ENCODE results near the gene TRIM16. TPM values are rescaled to one million over a fixed set of nuclear protein-coding genes. Genes with fewer than 3 reads are reported as not detected.
"Not testable (repeated sequence)": the region's sequence is repeated elsewhere in the genome, so short reads cannot be mapped to it uniquely, and the experiment has no call there.

The TRIM16 gene
- 10 to 100 TPM; 17.5 to 18.1 TPM for total RNA-seq
- long read RNA-seq, partial matches to known transcripts, result 14 of 31 reads
- long read RNA-seq, other reads (novel, unspliced or antisense), result 15 of 31 reads

DNA sequence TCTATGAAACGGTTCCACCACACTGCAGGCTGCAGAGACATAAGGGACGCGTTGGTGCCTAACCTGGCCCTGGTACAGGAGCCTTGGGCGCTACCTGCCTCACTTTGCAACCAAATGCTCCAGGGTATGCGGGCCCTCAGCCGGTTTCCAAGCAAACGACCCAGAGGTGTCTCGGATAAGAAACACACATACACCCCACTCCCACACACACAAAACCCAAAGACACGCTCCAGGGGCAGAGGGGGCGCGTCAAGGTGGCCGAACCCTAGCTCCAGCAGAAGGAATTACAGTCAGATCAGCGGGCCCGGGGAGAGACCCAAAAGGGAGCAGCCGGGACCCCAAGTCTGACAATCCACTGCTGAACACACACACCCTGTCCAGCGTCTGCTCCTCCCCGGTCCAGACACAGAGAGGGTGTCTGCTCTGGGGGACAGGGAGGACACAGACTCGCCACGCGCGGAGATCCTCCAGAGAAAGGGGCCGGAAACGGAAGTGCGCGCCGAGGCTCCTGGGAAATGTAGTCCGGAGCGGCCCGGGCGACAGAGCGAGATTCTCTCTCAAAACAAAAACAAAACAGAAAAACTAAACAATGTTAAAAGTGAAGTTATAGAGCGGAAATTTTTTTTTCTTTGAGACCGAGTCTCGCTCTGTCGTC, at the start of gene TRIM16:
TSS of gene TRIM16 (minus strand) at position 488 of the 655 bp plus-strand sequence. CDS start 32,702 bp downstream, outside the sequence.
- DNase-seq, result peak; percentile 86
- ATAC-seq, result peak; percentile 98 to 99
- intact Hi-C loops (cut with DNase I), result not testable (repeated sequence)

DNA sequence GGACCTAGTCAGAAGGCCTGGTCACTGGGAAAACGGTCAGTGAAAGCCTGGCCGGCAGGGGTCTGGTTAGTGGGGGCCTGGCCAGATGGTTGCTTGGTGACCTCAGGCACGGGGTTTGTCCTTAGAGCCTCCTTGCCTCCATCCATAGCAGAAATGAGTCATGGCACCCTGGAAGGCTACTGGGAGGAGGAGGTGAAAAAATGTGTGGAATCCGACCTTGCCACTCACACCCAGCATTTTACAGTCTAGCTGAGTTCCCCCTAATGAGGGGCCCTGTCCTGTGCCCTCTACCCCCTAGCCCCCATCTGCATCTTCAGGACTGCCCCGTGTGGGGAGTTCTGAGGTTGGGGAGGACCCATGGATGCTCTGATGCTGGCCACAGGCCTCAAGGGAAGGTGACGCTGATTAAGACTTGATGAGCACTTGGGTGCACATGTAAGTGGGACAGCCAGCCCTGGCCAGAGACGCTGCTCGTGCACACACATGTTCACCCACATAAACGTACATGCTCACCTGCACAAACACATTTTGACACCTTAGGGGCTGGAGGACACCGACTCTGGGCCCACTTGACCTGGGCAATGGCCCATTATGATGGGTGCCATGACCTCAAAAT, 49.2 kb upstream of the TRIM16 start:
- intact Hi-C loops (cut with DNase I); ATAC-seq; DNase-seq: not testable (repeated sequence)

DNA sequence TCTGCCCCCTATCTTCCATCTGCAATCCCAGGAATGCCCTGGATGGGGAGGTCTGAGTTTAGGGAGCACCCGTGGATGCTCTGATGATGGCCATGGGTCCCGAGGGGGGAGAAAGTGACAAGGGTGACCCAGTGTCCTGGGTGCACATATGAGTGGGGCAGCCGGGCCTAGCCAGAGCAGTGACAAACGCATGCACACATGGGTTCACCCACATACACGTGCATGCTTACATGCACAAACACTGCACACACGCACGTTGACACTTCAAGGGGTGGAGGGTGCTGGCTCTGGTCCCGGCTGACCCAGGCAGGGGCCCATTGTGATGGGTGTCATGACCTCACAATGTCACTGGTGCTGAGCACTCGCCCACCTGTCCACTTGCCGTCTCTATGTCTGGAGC, 47.8 kb upstream of the TRIM16 start, which contains the start of gene TBC1D26:
TSS of gene TBC1D26 (plus strand) at position 384 of the 400 bp plus-strand sequence. CDS start 3,066 bp downstream, outside the sequence.
- ATAC-seq; DNase-seq; intact Hi-C loops (cut with DNase I): not testable (repeated sequence)

DNA sequence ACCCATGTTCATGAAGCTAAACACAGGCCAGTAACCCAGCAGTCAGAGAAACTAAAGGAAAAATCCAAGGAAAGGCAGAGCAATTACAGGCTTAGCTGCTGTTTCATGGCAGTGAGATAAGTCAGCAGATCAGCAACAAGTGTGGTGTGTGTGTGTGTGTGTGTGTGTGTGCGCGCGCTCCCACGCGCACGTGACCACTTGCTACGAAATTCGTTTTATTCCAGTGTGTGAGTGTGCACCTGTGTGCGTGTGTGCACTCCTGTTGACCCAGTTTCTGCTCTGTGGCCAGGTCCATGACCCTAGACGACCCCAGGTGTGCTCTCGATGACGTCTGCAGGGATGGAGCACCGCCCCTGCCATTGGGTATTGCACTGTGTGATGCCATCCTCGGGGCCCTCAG, 46.4 kb upstream of the TRIM16 start:
- intact Hi-C loops (cut with DNase I); ATAC-seq; DNase-seq: not testable (repeated sequence)

DNA sequence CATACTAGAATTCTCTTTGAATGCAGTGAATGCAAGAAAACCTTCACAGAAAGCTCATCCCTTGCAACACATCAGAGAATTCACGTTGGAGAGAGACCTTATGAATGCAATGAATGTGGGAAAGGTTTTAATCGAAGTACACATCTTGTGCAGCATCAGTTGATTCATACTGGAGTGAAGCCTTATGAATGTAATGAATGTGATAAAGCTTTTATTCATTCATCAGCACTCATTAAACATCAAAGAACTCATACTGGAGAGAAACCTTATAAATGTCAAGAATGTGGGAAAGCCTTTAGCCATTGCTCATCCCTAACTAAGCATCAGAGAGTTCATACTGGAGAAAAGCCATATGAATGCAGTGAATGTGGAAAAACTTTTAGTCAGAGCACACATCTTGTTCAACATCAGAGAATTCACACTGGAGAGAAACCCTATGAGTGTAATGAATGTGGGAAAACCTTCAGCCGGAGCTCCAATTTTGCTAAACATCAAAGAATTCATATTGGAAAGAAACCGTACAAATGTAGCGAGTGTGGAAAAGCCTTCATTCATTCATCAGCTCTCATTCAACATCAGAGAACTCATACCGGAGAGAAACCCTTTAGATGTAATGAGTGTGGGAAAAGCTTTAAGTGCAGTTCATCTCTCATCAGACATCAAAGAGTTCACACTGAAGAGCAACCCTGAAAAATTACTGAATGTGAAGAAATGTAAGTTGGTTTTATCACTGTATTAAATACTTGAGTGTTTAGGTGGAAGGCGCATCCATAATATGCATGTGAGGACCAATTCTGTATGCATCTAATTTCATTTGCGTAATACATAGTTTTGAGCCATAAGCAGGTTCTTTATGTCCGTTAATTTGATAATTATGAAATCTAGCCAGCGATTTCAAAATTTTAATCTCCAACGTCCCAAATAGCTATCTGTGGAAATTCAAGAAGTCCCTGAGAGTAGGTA, 32.8 kb upstream of the TRIM16 start:
- DNase-seq; ATAC-seq; intact Hi-C loops (cut with DNase I): not testable (repeated sequence)

DNA sequence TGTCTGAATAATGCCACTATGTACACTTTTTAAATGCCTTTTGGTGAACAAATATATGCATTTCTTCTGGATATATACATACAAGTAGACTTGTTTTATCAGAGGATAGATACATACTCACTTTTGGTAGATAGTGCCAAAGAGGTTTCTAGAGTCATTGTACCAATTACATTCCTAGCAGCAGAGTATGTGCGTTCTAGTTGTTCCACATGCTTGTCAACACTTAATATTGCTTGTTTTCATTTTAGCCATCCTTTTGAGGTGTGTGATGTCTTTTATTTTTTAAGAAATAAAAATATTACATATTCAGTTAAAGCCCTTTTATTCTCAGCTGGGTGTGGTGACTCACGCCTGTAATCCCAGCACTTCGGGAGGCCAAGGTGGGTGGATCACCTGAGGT, 24.8 kb upstream of the TRIM16 start:
- ATAC-seq; DNase-seq; intact Hi-C loops (cut with DNase I): not testable (repeated sequence)

DNA sequence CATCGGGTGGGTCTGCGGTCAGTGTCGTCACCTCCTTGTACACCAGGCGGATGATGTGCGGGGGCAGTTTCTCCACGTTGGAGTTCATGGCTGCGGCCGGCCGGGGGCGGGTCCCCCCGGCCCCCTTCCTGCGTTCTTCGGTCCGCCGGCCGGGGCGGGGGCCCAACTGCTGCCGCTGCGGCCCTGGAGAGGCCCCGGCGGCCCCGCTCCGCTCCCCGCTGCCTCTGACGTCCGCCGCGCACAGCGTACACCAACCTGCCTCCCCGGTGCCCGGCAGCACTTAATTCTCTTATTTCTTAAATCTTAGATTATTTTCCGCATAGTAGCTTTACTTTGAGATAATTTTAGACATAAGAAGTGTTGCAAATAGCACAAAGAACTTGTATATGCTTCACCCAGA, 20.7 kb upstream of the TRIM16 start:
- intact Hi-C loops (cut with DNase I); ATAC-seq; DNase-seq: not testable (repeated sequence)

DNA sequence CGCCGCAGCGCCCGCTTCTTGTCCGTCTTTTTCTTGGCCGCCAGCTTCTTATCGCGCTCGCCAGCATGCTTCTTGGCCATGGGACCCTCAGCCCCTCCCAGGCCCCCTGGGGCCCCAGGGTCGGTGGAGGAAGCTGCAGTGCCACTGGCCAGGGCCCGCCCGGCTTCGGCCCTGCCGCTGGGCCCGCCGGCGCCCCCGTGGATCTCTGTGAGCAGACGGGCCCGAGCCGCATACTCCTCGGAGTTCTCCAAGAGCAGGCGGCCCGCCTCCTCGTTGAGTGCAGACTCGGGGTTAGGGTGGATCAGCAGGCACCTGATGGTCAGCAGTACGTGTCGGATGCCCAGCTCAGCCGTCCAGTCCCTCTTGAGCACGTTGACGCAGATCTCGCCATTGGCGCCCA, 20.1 kb upstream of the TRIM16 start:
- intact Hi-C loops (cut with DNase I); ATAC-seq; DNase-seq: not testable (repeated sequence)

DNA sequence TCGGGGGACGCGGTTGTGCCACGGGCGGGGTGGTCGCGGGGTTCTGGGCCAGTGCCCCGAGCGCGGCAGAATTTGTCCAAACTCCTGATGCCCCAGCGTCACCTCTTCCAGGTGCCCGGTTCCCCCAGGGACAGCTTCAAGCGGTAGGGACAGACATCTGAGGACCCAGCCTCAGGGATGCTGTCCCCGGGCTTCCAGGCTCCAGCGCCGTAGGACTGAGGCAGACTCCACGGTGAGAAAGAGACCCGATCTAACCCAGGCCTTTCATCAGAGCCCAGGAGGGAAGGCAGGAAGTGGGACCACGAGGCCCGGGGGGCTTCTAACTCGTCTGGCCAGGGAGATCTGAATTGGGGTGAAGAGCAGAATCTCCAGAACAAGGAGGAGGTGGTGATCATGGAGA, 15.8 kb upstream of the TRIM16 start:
- peak; percentile 29 to 52 for ATAC-seq
- DNase-seq; intact Hi-C loops (cut with DNase I): not testable (repeated sequence)

DNA sequence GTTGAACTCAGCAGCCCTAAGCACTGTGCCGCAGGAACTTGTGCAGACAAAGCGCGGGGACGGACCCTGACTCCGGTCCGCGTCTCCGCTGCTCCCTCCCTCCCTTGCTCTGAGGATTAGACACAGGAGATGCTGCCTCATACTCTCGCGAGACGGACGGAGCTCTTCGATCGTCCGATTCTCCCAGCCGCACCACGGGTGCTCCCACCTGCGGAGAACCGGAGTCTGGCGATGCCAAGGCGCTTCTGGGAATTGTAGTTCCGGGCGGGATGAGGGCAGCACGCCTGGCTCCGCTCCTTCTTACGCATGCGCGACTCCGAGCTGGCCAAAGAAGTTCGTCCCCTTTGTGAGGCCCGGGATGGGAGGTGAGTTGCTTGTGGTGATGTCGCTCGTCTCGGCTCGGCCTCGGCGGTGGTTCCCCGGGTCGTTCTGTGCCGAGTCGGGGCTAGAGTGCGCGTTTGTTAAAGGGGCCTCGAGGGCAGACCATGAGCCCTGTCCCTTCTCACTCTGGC, 15.4 kb upstream of the TRIM16 start, which contains the start of gene ZNF286A:
TSS of gene ZNF286A (plus strand) at position 340 of the 512 bp plus-strand sequence. CDS start 578 bp downstream, outside the sequence.
- intact Hi-C loops (cut with DNase I), result not testable (repeated sequence)
- DNase-seq (peak; percentile 98), ATAC-seq (peak; percentile 100)

DNA sequence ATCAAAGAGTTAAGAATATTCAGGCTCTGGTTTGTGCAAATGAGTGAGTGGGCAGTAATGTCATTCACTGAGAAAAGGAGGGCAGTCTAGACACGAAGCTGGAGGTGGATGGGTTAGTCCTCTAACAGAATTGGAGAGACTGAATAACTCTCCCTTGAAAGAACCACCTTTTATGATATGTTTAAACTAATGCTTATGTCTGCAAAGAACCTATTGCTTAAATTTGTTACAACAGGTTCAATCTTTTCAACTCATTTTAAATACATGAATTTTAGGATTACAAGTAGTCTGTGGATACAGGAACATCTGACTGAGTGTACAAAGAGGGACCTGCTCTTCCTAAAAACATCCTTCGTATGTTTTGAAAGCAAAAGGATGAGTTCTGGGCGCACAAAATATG, 14.9 kb upstream of the TRIM16 start:
- ATAC-seq; intact Hi-C loops (cut with DNase I); DNase-seq: not testable (repeated sequence)

DNA sequence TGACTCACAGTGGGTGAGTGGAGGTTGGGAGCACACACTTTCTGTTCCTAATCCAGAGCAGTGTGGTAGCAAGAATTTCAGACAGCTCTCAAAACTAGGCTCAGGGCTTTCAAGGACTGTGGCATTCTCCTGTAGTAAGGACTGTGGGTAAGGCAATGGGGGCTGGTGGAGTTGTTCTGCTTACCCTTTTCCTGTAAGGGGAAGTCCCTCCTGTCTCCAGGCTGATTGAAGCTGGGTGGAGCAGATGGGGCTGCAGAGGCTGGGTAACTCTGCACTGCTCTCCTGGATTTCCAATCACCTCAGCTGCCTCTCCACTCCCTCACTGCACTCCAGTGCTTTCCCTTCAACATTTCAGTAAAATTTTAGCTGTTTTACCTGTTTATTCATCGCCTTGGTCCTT, 3.4 kb upstream of the TRIM16 start:
- ATAC-seq; intact Hi-C loops (cut with DNase I); DNase-seq: not testable (repeated sequence)

DNA sequence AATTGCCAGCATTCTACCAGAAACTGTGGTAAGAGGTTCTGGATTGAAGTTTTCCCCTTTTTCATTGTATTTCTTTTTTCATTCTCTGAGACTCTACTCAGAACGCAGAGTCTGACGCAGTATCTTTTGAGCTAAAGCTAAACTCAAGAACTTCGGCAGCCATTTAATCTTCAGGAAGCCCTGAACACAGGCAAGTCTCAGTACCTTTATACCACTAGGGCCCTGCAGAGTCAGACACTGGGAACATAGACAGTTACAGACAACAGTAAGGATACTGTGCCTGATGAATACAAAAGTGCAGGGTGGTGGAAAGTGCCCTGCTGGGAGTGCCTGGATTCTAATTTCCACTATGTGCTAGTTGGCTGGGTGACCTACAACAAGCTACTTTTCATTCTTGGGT, 976 bp downstream of the TRIM16 start:
- ATAC-seq; intact Hi-C loops (cut with DNase I); DNase-seq: not testable (repeated sequence)

DNA sequence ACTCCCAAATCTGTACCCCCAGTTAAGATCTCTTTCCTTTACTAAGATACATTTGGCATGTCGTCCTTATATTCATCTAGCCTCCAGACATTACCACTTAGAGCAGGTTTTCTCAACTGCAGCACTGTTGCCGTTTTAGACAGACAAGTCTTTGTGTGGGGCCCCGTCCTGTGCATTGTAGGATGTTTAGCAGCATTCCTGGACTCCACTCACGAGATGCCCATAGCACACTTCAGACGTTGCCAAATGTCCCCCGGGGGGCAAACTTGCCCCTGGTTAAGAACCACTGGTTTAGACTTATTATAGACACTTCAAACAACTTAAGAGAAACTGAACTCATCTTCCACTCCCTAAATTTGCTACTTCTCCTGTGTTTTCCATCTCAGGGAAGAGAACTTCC, 8.1 kb downstream of the TRIM16 start:
- intact Hi-C loops (cut with DNase I); ATAC-seq; DNase-seq: not testable (repeated sequence)

DNA sequence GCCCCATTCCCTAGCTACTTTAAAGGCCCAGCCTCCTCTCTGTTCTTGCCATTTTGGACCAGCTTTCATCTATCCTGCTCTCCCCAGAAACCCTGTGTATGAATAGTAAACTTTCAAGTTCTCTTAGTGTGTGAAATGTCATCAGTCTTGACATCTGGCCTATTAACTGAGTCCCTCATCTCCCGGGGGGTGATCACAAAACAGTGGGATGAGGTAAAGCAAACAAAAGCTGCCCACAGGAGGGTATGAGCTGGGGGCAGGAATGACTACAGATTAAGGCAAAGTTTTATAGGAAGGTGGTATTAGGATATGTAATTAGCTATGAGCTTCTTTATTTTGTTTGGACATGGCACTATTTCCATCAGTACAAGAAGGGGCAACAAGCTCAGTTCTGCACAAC, 9.5 kb downstream of the TRIM16 start:
- intact Hi-C loops (cut with DNase I); ATAC-seq; DNase-seq: not testable (repeated sequence)

DNA sequence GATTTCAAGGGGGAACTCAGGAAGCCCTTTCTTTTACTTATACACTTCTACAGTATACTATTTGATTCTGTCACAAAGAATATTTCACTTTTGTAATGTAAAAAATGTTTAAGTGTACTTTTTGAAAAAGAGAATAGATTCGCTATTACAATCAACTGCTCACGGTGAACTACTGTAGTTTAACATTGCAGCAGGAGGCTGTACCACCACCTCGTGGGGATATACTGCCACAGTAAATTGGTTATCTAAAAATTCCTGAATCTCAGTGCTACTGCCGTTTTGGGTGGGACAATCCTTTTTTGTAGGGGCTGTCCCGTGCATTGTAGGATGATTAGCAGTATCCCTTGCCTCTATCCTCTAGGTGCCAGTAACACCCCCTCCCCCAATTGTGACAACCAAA, 14.6 kb downstream of the TRIM16 start:
- DNase-seq; intact Hi-C loops (cut with DNase I); ATAC-seq: not testable (repeated sequence)

DNA sequence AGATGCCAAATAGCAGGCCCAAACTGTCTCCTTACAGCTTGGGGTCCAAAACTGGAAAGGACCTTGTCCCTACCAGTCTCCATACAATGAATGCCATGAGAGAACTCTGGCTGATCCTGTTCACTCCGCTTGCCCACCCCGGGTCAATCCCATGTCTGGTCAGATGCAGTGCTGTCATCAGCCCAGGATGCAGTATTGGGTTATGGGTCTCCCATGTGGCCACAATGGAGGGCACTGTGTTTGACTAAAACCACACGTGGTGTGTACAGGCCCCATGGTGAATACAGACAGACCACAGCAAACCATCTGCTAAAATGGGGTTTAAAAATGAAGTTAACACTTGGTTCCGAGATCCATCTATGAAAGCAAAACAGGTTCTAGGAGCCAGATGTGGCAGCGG, 20.4 kb downstream of the TRIM16 start:
- no peak for ATAC-seq
- DNase-seq, result no peak
- intact Hi-C loops (cut with DNase I), result no loop called here

DNA sequence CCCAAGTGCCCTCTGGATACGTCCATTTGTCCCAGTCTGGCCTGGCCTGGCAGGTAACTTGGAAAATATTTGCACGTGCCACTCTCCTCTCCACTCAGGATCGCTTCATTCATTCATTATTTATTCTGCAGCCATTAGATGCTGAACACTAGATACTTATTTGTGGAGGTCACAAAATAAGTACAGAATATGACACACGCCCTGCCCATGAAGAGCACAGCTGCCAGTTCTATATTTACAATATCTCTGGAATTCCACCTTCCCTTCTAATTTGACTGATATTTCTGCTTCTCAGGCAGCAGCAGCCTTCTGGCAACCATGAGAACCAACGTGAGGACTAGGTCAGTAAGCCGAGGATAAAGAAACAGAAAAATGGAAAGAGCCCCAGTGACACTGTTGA, 20.9 kb downstream of the TRIM16 start:
- no peak for DNase-seq
- no peak for ATAC-seq
- intact Hi-C loops (cut with DNase I), result no loop called here

DNA sequence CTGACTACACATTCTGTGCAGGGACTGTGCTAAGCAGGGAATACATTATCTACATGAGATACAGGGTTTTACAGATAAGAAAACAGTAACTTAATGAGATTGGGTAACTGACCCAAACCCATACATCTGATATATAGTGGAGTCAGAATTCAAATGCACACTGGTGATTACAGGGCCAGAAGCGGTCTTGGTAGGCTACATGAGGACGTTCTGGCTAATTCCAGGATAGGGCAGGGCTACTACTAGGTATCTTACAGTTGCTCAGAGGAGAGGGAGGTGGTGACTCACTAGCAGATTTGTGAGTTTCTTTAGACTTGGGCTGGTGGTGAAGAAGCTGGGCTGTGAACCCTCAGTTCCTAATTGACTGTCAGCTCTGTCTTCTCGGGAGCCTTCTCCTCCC, 21.4 kb downstream of the TRIM16 start:
- DNase-seq, result no peak
- peak in 1 of 2 donors; percentile 52 for ATAC-seq
- intact Hi-C loops (cut with DNase I), result no loop called here

Data from left cardiac atrium (tissue), 4 donors.